Large intestine (tissue), 3 donors: Measurements from ENCODE around the gene ARHGEF17. TPM values are rescaled to one million over a fixed set of nuclear protein-coding genes. Genes with fewer than 3 reads are reported as not detected.

Source experiments
- DNase-seq, 2 donors: peaks; one replicate each; pipeline versions ENCODE4 v3.0.0 to v3.0.0-alpha.2; 2013
- H3K27ac ChIP-seq: one replicate; pipeline ENCODE4 v1.5.1; 2013; ENCODE audit warnings: low read length
- H3K27me3 ChIP-seq: 2 replicates; pipeline ENCODE4 v1.6.1; 2013; ENCODE audit warnings: low read length; ENCODE audit not compliant: control insufficient read depth, insufficient read depth
- H3K36me3 ChIP-seq: 2 replicates; pipeline ENCODE4 v1.6.1; 2013; ENCODE audit warnings: low read length; ENCODE audit not compliant: control insufficient read depth, insufficient read depth
- H3K4me1 ChIP-seq: one replicate; pipeline ENCODE4 v1.6.1; 2013; ENCODE audit warnings: low read length; ENCODE audit not compliant: control insufficient read depth, insufficient read depth
- H3K4me3 ChIP-seq: one replicate; pipeline ENCODE4 v1.5.1; 2013; ENCODE audit warnings: low read length
- H3K9me3 ChIP-seq: one replicate; pipeline ENCODE4 v1.6.1; 2013; ENCODE audit warnings: mild to moderate bottlenecking, low read depth, low read length, moderate library complexity; ENCODE audit not compliant: control insufficient read depth
- WGBS: methylation state at CpG from one replicate; pipeline ENCODE4 v1.1.5; 2013; ENCODE audit warnings: low lambda C conversion rate; ENCODE audit not compliant: insufficient coverage; 5-methylcytosine and 5-hydroxymethylcytosine counted together
- polyA plus RNA-seq: library from polyadenylated mRNA; unstranded; fragments of 120-200 nt; gene quantifications from one replicate; pipeline ENCODE4 v1.2.1, GENCODE V29; 2013

The ARHGEF17 gene
- polyA plus RNA-seq, 1 donor, result 61.4 TPM

GRCh38 chr11:73401217-73401923, 93.3 kb downstream of the ARHGEF17 start:
- WGBS, result no CpG with 5 or more reads among the region's 3 CpGs
- Histone ChIP-seq H3K27ac (no peak overlapping the region), H3K36me3 (peaks cover 9% of the 10 kb centered on the region)

GRCh38 chr11:73401924-73402833, 94.1 kb downstream of the ARHGEF17 start:
- no peaks in the 10 kb centered on the region for H3K9me3 ChIP-seq
- H3K27ac ChIP-seq, result no peak overlapping the region
- no peaks in the 10 kb centered on the region for H3K27me3 ChIP-seq
- H3K4me1 ChIP-seq, result no peaks in the 10 kb centered on the region
- no CpG with 5 or more reads among the region's 15 CpGs for WGBS
- no peak overlapping the region for H3K4me3 ChIP-seq
- H3K36me3 ChIP-seq, result peaks cover 12% of the 10 kb centered on the region
- DNase-seq, result no peak

More at GRCh38 chr11:73401217-73401923, 93.3 kb downstream of the ARHGEF17 start:
- H3K4me3 ChIP-seq, result no peak overlapping the region
- H3K4me1 ChIP-seq, result no peaks in the 10 kb centered on the region
- no peaks in the 10 kb centered on the region for H3K9me3 ChIP-seq
- no peaks in the 10 kb centered on the region for H3K27me3 ChIP-seq
- DNase-seq, result no peak

GRCh38 chr11:73402834-73403185, 94.7 kb downstream of the ARHGEF17 start:
- WGBS, result no CpG with 5 or more reads among the region's 1 CpG
- H3K27me3 ChIP-seq, result no peaks in the 10 kb centered on the region
- no peaks in the 10 kb centered on the region for H3K9me3 ChIP-seq
- H3K27ac ChIP-seq, result no peak overlapping the region
- no peaks in the 10 kb centered on the region for H3K4me1 ChIP-seq
- no peak for DNase-seq
- H3K36me3 ChIP-seq, result peaks cover 15% of the 10 kb centered on the region
- no peak overlapping the region for H3K4me3 ChIP-seq

DNA sequence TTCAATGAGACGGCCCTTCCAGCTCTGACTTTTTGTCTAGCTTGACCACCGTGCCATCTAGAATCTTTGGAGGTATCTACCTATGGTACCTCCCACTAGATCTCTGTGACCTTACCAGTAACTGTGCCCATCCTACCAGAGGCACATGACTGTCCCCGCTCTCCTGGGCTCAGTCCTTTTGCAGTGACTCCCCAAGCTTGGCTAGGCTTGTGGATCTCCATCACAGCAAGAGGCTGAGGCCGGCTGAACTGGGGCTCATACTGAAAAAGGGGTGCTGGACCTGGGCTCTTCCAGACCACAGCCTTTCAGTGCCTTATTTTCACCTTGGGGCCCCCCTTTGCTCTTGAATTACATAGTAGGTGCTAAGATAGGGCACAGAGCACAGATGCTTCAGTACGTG, 95.5 kb downstream of the ARHGEF17 start:
- Histone ChIP-seq H3K27ac (no peak overlapping the region), H3K4me3 (no peak overlapping the region), H3K4me1 (no peaks in the 10 kb centered on the region), H3K36me3 (peaks cover 15% of the 10 kb centered on the region), H3K27me3 (no peaks in the 10 kb centered on the region), H3K9me3 (no peaks in the 10 kb centered on the region)
- no peak for DNase-seq
- no CpG with 5 or more reads among the region's 5 CpGs for WGBS

DNA sequence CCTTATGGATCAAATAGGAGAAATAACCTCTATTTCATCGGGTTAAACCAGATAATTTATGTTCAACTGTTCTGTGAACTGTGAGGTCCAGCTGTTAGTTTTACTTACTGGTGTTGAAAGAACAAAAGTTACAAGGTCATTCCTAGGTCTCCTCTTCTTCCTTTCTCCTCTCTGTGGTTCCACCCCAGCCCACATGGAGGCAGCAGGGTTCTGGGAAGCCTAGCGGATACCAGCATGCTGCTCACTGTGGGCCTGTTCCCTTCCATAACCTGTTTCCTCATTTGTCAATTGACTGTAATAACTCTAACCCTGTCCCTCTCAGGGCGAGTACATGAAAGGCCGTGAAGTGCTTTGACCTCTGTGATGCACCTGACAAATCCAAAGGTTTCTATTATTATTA, 96.0 kb downstream of the ARHGEF17 start:
- Histone ChIP-seq H3K36me3 (peaks cover 18% of the 10 kb centered on the region), H3K4me3 (no peak overlapping the region), H3K9me3 (no peaks in the 10 kb centered on the region), H3K27me3 (no peaks in the 10 kb centered on the region), H3K4me1 (no peaks in the 10 kb centered on the region), H3K27ac (no peak overlapping the region)
- no CpG with 5 or more reads among the region's 4 CpGs for WGBS
- peak; percentile 33 to 54 for DNase-seq

- no peaks in the 10 kb centered on the region for H3K4me1 ChIP-seq
- no CpG with 5 or more reads among the region's 5 CpGs for WGBS
- no peak for DNase-seq
- H3K27me3 ChIP-seq, result no peaks in the 10 kb centered on the region
- no peak overlapping the region for H3K4me3 ChIP-seq
- H3K9me3 ChIP-seq, result no peaks in the 10 kb centered on the region
- no peak overlapping the region for H3K27ac ChIP-seq
- peaks cover 24% of the 10 kb centered on the region for H3K36me3 ChIP-seq
Measured at GRCh38 chr11:73404506-73405145, 96.5 kb downstream of the ARHGEF17 start.

DNA sequence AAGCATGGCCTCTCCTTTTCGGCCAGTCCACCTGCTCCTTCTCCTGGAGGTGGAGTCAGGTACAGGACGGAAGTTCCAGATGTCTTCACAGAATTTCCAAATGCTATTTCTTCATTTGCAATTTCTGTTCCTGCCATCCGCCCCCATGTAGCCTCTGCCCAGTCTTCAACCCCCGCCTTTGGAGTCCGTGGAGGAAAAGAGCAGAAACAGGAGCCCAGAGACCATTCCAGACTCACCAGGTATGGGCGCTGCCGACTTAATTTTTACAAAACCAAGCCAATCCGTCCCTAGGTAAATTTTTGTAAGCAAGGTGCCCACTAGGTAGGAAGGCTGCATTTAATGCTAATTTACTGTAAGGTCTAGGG, 97.1 kb downstream of the ARHGEF17 start:
- H3K27me3 ChIP-seq, result no peaks in the 10 kb centered on the region
- no CpG with 5 or more reads among the region's 8 CpGs for WGBS
- no peak overlapping the region for H3K4me3 ChIP-seq
- no peak overlapping the region for H3K27ac ChIP-seq
- no peak for DNase-seq
- H3K4me1 ChIP-seq, result no peaks in the 10 kb centered on the region
- H3K36me3 ChIP-seq, result peaks cover 25% of the 10 kb centered on the region
- no peaks in the 10 kb centered on the region for H3K9me3 ChIP-seq

DNA sequence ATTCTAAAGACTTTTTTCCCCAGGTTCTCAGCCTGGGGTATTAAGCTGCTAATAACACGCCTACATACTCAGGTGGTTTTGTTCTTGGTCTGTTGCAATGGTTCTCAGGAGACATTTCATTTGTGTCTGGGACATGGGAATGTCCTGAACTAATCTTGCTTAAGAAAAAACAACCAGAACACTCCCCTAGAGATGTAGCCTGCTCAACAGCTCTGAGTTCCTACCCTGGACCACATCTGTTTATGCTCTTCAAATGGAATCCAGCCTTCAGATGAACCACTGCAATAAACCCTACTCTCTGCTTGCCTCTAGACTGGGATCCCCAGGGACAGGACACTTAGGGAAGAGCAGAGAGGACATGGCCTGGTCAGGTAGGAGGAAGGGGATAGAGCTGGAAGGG, 98.1 kb downstream of the ARHGEF17 start:
- DNase-seq, result no peak
- Histone ChIP-seq H3K4me3 (no peak overlapping the region), H3K9me3 (no peaks in the 10 kb centered on the region), H3K27me3 (no peaks in the 10 kb centered on the region), H3K27ac (no peak overlapping the region), H3K36me3 (peaks cover 28% of the 10 kb centered on the region), H3K4me1 (no peaks in the 10 kb centered on the region)
- no CpG with 5 or more reads among the region's 1 CpG for WGBS

- Histone ChIP-seq H3K36me3 (peaks cover 28% of the 10 kb centered on the region), H3K4me1 (no peaks in the 10 kb centered on the region), H3K27me3 (no peaks in the 10 kb centered on the region), H3K4me3 (no peak overlapping the region), H3K27ac (no peak overlapping the region), H3K9me3 (no peaks in the 10 kb centered on the region)
- no CpG with 5 or more reads among the region's 5 CpGs for WGBS
- no peak for DNase-seq
Measured at GRCh38 chr11:73406619-73407018, 98.5 kb downstream of the ARHGEF17 start.

- no peak overlapping the region for H3K27ac ChIP-seq
- no peak for DNase-seq
- no peak overlapping the region for H3K4me3 ChIP-seq
- no CpG with 5 or more reads among the region's 8 CpGs for WGBS
- H3K27me3 ChIP-seq, result no peaks in the 10 kb centered on the region
- H3K36me3 ChIP-seq, result peaks cover 28% of the 10 kb centered on the region
- H3K9me3 ChIP-seq, result no peaks in the 10 kb centered on the region
- no peaks in the 10 kb centered on the region for H3K4me1 ChIP-seq
Measured at GRCh38 chr11:73409431-73409830, 101.4 kb downstream of the ARHGEF17 start.
